GM19043 (cell line): ENCODE measurements around the gene CCDC9B.

Experiments
- ATAC-seq: cut with Tn5 transposase; IDR thresholded peaks from one replicate; pipeline ENCODE4 v1.9.1; 2021; ENCODE audit warnings: low read depth; ENCODE audit not compliant: unreplicated experiment

Gene CCDC9B

GRCh38 chr15:40340740-40341400 lies at the start of gene CCDC9B:
Gene CCDC9B (minus strand): TSS chr15:40340939. CDS start chr15:40340819, 120 bp downstream.
- no peak for ATAC-seq

GRCh38 chr15:40389824-40390595 lies 49.3 kb upstream of the CCDC9B start:
- ATAC-seq: no peak

- no peak for ATAC-seq
These were observed 48.4 kb upstream of the CCDC9B start for GRCh38 chr15:40388941-40389823.

GRCh38 chr15:40386480-40386879 lies 45.7 kb upstream of the CCDC9B start:
- ATAC-seq: no peak

- peak; percentile 92 for ATAC-seq
These were observed 42.1 kb upstream of the CCDC9B start, which contains the start of gene KNSTRN for GRCh38 chr15:40382580-40383456. Gene KNSTRN (plus strand): TSS chr15:40382721. CDS start chr15:40382836, 115 bp downstream.

DNA sequence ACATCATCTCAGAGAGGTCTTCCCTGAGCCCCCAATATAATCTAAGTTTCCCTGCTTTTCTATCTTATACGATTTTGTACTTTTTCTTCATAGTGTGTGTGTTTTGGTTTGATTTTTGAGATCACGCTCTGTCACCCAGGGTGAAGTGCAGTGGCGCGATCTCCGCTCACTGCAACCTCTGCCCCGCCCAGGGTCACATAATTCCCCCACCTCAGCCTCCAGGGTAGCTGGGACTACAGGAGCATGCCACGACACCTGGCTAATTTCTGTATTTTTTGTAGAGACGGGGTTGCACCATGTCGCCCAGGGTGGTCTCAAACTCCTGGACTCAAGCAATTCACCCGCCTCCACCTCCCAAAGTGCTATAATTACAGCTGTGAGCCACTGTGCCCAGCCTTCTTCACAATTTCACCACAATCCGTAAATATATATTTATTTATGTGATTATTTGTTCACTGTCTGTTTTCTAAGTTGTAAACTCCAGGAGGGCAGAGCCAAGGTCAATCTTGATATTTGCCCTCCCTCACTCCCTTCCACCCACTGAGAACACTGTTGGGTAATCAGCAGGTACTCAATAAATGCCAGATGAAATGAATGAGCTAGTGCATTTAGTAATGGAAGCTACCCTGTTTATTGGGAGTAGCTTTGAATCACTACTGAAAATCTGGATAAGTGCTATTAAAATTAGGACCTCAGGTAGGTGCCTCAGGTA lies 41.2 kb upstream of the CCDC9B start:
- ATAC-seq: no peak

- ATAC-seq: no peak
These were observed 39.9 kb upstream of the CCDC9B start for GRCh38 chr15:40380636-40381035.

- no peak for ATAC-seq
These were observed 39.1 kb upstream of the CCDC9B start for GRCh38 chr15:40379853-40380252.

GRCh38 chr15:40379374-40379773 lies 38.6 kb upstream of the CCDC9B start:
- no peak for ATAC-seq

DNA sequence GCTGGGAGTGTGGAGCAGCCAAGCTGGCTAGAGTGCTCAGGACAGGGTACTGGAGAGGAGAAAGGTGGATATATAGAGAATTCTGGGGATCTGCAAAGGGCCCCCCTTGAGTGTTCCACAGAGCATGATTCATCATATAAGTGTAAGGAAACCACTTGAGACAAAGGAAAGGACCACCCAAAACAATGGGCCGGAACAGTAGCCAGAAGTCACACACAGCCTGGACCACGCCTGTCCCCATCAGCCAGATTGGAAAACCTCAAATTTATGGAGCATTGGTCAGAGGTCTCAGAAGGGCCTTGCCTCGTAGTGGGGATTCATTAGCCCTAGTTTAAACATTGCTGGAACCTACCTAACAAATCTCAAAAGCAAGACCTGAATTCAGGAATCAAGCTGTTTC lies 36.9 kb upstream of the CCDC9B start:
- ATAC-seq: no peak

- no peak for ATAC-seq
These were observed 32.2 kb upstream of the CCDC9B start for GRCh38 chr15:40372981-40373380.

- no peak for ATAC-seq
These were observed 29.2 kb upstream of the CCDC9B start for GRCh38 chr15:40369971-40370370.

DNA sequence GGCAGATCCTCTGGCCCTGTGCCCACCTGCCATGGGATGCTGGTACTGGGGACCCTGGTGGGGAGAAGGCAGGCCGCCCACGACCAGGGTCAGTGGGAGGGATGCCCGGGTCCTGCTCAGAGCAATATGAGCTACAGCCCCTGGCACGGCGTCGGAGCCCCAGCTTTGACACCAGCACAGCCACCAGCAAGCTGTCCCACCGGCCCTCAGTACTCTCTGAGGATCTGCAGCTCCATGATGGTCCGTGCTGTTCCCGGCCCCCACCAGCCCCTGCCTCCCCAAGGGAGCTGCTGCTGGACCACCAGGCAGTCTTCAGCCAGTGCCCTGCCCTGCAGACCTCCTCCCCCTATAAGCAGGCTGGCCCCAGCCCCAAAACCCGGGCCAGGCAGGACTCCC lies 28.7 kb upstream of the CCDC9B start:
- no peak for ATAC-seq

- ATAC-seq: no peak
These were observed 28.2 kb upstream of the CCDC9B start for GRCh38 chr15:40368719-40369473.

DNA sequence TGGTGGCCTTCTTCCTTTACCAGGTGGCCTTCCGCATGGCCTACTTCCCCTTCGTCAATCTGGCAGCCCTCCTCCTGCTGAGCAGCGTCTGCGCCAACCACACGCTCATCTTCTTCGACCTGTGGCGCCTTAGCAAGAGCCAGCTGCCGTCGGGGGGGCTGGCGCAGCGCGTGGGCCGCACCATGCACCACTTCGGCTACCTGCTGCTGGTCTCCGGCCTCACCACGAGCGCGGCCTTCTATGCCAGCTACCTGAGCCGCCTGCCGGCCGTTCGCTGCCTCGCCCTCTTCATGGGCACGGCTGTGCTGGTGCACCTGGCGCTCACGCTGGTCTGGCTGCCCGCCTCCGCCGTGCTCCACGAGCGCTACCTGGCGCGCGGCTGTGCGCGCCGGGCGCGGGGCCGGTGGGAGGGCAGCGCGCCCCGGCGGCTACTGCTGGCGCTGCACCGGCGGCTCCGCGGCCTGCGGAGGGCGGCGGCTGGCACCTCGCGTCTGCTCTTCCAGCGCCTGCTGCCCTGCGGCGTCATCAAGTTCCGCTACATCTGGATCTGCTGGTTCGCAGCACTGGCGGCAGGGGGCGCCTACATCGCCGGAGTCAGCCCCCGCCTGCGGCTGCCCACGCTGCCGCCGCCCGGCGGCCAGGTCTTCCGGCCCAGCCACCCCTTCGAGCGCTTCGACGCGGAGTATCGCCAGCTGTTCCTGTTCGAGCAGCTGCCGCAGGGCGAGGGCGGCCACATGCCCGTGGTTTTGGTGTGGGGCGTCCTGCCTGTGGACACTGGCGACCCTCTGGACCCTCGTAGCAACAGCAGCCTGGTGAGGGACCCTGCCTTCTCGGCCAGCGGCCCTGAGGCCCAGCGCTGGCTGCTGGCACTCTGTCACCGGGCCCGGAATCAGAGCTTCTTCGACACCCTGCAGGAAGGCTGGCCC lies 27.2 kb upstream of the CCDC9B start:
- ATAC-seq: peak; percentile 83

DNA sequence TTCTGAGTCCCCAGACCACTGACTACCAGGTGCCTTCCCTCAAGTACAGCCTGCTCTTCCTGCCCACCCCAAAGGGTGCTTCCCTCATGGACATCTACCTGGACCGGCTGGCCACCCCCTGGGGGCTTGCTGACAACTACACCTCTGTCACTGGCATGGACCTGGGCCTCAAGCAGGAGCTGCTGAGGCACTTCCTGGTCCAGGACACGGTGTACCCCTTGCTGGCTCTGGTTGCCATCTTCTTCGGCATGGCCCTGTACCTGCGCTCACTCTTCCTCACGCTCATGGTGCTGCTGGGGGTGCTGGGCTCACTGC lies 26.6 kb upstream of the CCDC9B start:
- no peak for ATAC-seq

GRCh38 chr15:40366457-40367370 lies 26.0 kb upstream of the CCDC9B start:
- no peak for ATAC-seq
